ENCODE data around the gene NAT16. TPM values are rescaled to one million over a fixed set of nuclear protein-coding genes. Genes with fewer than 3 reads are reported as not detected.
A peak's percentile ranks its signal among the peaks of the same experiment; 100 is the strongest.
"Not testable (repeated sequence)": the region's sequence is repeated elsewhere in the genome, so short reads cannot be mapped to it uniquely, and the experiment has no call there.

NAT16 gene
- total and polyA plus RNA-seq, 2 of the 8 experiments (the other 6 are each of a cell fraction or from before 2014, with no cell fraction given): 0.26 to 0.84 TPM

DNA sequence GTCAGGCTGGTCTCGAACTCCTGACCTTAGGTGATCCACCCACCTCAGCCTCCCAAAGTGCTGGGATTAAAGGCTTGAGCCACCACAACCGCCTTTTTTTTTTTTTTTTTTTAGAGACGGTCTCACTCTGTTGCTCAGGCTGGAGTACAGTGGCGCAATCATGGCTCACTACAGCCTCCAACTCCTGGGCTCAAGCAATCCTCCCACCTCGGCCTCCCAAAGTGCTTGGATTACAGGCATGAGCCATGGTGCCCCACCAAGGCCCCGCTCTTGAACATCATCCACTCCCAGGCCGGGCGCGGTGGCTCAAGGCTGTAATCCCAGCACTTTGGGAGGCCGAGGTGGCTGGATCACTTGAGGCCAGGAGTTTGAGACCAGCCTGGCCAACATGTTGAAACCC, 19.4 kb upstream of the NAT16 start:
- H2AK5ac ChIP-seq (ENCODE audit: low read depth, low read length); H4K20me1 ChIP-seq (replicated peaks in 1 of 2; ENCODE audit: control insufficient read depth in 1 of 2, insufficient read depth in 2 of 2, low read length in 2 of 2); H4K8ac ChIP-seq (ENCODE audit: extremely low read depth, insufficient read depth, low read length); H3K18ac ChIP-seq (ENCODE audit: extremely low read depth, low read length); H4K5ac ChIP-seq (ENCODE audit: insufficient read length, low read depth, low read length); H3K9ac ChIP-seq (replicated peaks in 1 of 4; ENCODE audit: extremely low read depth in 1 of 4, low read depth in 3 of 4, low read length in 3 of 4); H2BK120ac ChIP-seq (replicated peaks; ENCODE audit: low read depth, low read length); H3K4me2 ChIP-seq (ENCODE audit: insufficient read depth in 1 of 2, low read depth in 2 of 2, low read length in 2 of 2); H2BK15ac ChIP-seq (ENCODE audit: low read length); H3K9me3 ChIP-seq (ENCODE audit: insufficient read depth in 2 of 2, low read depth in 1 of 2, low read length in 1 of 2); FAIRE-seq; DNase-seq (ENCODE audit: low read depth in 1 of 2, low spot score in 2 of 2); H2BK5ac ChIP-seq (ENCODE audit: low read depth, low read length); H3K23ac ChIP-seq (ENCODE audit: insufficient read length); H3K36me3 ChIP-seq (ENCODE audit: control insufficient read depth in 2 of 4, insufficient read depth in 4 of 4, low read length in 3 of 4); H3K79me1 ChIP-seq (ENCODE audit: low read depth, low read length); H2BK20ac ChIP-seq (ENCODE audit: low read length); H4K91ac ChIP-seq (replicated peaks; ENCODE audit: insufficient read length, low read length); H2AFZ ChIP-seq (ENCODE audit: low read length); H3K79me2 ChIP-seq (ENCODE audit: control insufficient read depth in 1 of 2, insufficient read depth in 2 of 2, low read length in 2 of 2); H3K4ac ChIP-seq (replicated peaks; ENCODE audit: insufficient read length, low read depth, low read length); H3K27ac ChIP-seq (ENCODE audit: low read depth, low read length); H3K4me3 ChIP-seq (ENCODE audit: extremely low read depth in 1 of 4, insufficient read depth in 2 of 4, low read depth in 3 of 4, low read length in 4 of 4); H3K14ac ChIP-seq (ENCODE audit: insufficient read length); H3K23me2 ChIP-seq (ENCODE audit: low read depth, low read length); H3K56ac ChIP-seq (replicated peaks; ENCODE audit: insufficient read length, low read depth, low read length): not testable (repeated sequence)
- ChIA-PET CTCF (ENCODE audit: partially characterized antibody) (interaction anchor here (1.1 to 12.3 kb wide), 6 partner anchors 7 to 58 kb away, joined by 4 to 168 read pairs (median 6); no protein-coding TSS in a partner anchor), POLR2A (ENCODE audit: partially characterized antibody) (interaction anchor here (0.6 to 2.0 kb wide), 10 partner anchors 8 to 114 kb away, joined by 3 to 7 read pairs (median 4); partner anchors contain the start of genes NAT16 and TRIM56)
- 95% methylated on average over 7 of the region's 10 CpGs; no CpG with 5 or more reads in 1 of the 2 experiments for WGBS, 2 experiments (ENCODE audit: extremely low coverage in 1 of 2, insufficient coverage in 1 of 2, insufficient read length in 1 of 2, insufficient replicate concordance in 2 of 2, low coverage in 1 of 2, low lambda C conversion rate in 2 of 2, missing lambda C conversion rate in 1 of 2)
- H2BK12ac ChIP-seq (ENCODE audit: low read depth, low read length): 0 out of 2 replicates have a peak overlapping the region, but pooled peaks have one; percentile 55
- peaks cover 0 to 16% (median 9%) of the 10 kb centered on the region in 4 experiments; a peak in 5 of 7 replicates for H3K27me3 ChIP-seq (replicated peaks in 1 of 4; ENCODE audit: control insufficient read depth in 3 of 4, extremely low read depth in 1 of 4, insufficient read depth in 3 of 4, low read length in 3 of 4)
- H3K4me1 ChIP-seq (replicated peaks in 1 of 4; ENCODE audit: control insufficient read depth in 3 of 4, insufficient read depth in 4 of 4, low read length in 3 of 4): peaks cover 5 to 20% (median 13%) of the 10 kb centered on the region in 4 experiments

Measured in H1 (cell line).